NCI-H2171 treated with DMSO at 0.1 percent for 48 hours (cell line): Measurements from ENCODE around the gene NPW.
A peak's percentile ranks its signal among the peaks of the same experiment; 100 is the strongest.

Experiments
- DNase-seq: peaks from one replicate; lab custom pipeline; 2025; lab: John Stamatoyannopoulos, UW

Gene NPW

GRCh38 chr16:2019518-2019920 is at the start of gene NPW:
Gene NPW, plus strand, starts transcription at chr16:2019785.
- peak; percentile 69 for DNase-seq

- DNase-seq, result peak; percentile 92
Measured at GRCh38 chr16:1971796-1972489, 47.6 kb upstream of the NPW start, which contains the start of gene TBL3. Gene TBL3, plus strand, starts transcription at chr16:1972053. Its CDS starts 112 bp downstream, at chr16:1972165.

- no peak for DNase-seq
Measured at GRCh38 chr16:1972490-1972877, 47.1 kb upstream of the NPW start.

GRCh38 chr16:1973461-1974156 is 46.0 kb upstream of the NPW start:
- DNase-seq, result no peak

GRCh38 chr16:1974157-1975070 is 45.2 kb upstream of the NPW start:
- DNase-seq, result no peak

GRCh38 chr16:1975432-1976215 is 44.0 kb upstream of the NPW start:
- no peak for DNase-seq

- no peak for DNase-seq
Measured at GRCh38 chr16:1976216-1976520, 43.4 kb upstream of the NPW start.

- DNase-seq, result no peak
Measured at GRCh38 chr16:1976951-1977874, 42.4 kb upstream of the NPW start.

- DNase-seq, result no peak
Measured at GRCh38 chr16:1977875-1978268, 41.7 kb upstream of the NPW start.

- DNase-seq, result no peak
Measured at GRCh38 chr16:1978476-1979120, 41.0 kb upstream of the NPW start.

- DNase-seq, result peak; percentile 32
Measured at GRCh38 chr16:1979271-1980029, 40.1 kb upstream of the NPW start.

GRCh38 chr16:1980030-1980769 is 39.4 kb upstream of the NPW start:
- DNase-seq, result peak; percentile 42

GRCh38 chr16:1980770-1981087 is 38.9 kb upstream of the NPW start:
- DNase-seq, result no peak

- DNase-seq, result no peak
Measured at GRCh38 chr16:1981398-1981836, 38.2 kb upstream of the NPW start, which contains the start of gene NOXO1. Gene NOXO1, minus strand, starts transcription at chr16:1981469. Its CDS starts 290 bp downstream, at chr16:1981179.

GRCh38 chr16:1982013-1982433 is 37.6 kb upstream of the NPW start:
- DNase-seq, result peak; percentile 26

- no peak for DNase-seq
Measured at GRCh38 chr16:1982991-1983543, 36.5 kb upstream of the NPW start.

GRCh38 chr16:1983544-1984346 is 35.8 kb upstream of the NPW start, which contains the start of gene GFER:
Gene GFER, plus strand, starts transcription at chr16:1984193. Its CDS starts 26 bp downstream, at chr16:1984219.
- DNase-seq, result peak; percentile 74
